Heart left ventricle (tissue), 16 donors: Measurements from ENCODE around the gene CAV1. TPM values are rescaled to one million over a fixed set of nuclear protein-coding genes. Genes with fewer than 3 reads are reported as not detected.
"Not testable (repeated sequence)": the region's sequence is repeated elsewhere in the genome, so short reads cannot be mapped to it uniquely, and the experiment has no call there.

ENCODE experiments used
- ATAC-seq, 4 donors: fragments of 200-7000 bp; cut with Tn5 transposase; one replicate each; pipeline ENCODE4 v1.9.1; 2020 to 2022; ENCODE audit warnings: moderate library complexity in 4 of 4, mild to moderate bottlenecking in 3 of 4, moderate number of reproducible peaks in 1 of 4
- DNase-seq, 5 donors: peaks; one replicate each; pipeline ENCODE4 v3.0.0-alpha.2; 2020
- H3K27ac ChIP-seq, 12 donors: fragments of 200-600 bp; sonication (generic) in 4 of 12; one replicate each; pipeline versions ENCODE4 v1.5.0 to v1.8.0; 2016 to 2022; ENCODE audit warnings: mild to moderate bottlenecking in 2 of 12
- H3K27me3 ChIP-seq, 9 donors: fragments of 200-600 bp; sonication (generic) in 2 of 9; one replicate each; pipeline versions ENCODE4 v1.5.1 to v1.8.0; 2016 to 2022; ENCODE audit warnings: mild to moderate bottlenecking in 3 of 9
- H3K36me3 ChIP-seq, 9 donors: fragments of 200-600 bp; sonication (generic) in 2 of 9; one replicate each; pipeline versions ENCODE4 v1.5.0 to v1.8.0; 2018 to 2022; ENCODE audit warnings: mild to moderate bottlenecking in 2 of 9
- H3K4me1 ChIP-seq, 12 donors: fragments of 200-600 bp; sonication (generic) in 4 of 12; one replicate each; pipeline versions ENCODE4 v1.5.0 to v1.8.0; 2016 to 2022; ENCODE audit warnings: mild to moderate bottlenecking in 3 of 12
- H3K4me3 ChIP-seq, 12 donors: fragments of 200-600 bp; sonication (generic) in 4 of 12; one replicate each; pipeline versions ENCODE4 v1.5.0 to v1.8.0; 2017 to 2022; ENCODE audit warnings: mild to moderate bottlenecking in 9 of 12, moderate library complexity in 4 of 12
- H3K9me3 ChIP-seq, 12 donors: fragments of 200-600 bp; sonication (generic) in 4 of 12; one replicate each; pipeline versions ENCODE4 v1.5.0 to v1.8.0; 2016 to 2022; ENCODE audit warnings: mild to moderate bottlenecking in 1 of 12
- POLR2A ChIP-seq, 2 donors: fragments of 450-650 bp; IDR thresholded peaks; one replicate each; pipeline ENCODE4 v1.6.1; 2017; ENCODE audit warnings: antibody characterized with exemption in 2 of 2, mild to moderate bottlenecking in 2 of 2, moderate library complexity in 2 of 2
- WGBS, 4 donors: extraction: QIAGEN DNeasy Blood & Tissue Kit in 2 of 4; methylation state at CpG; one replicate each; pipeline versions ENCODE4 v1.1.5 to v1.1.7; 2013 to 2018; 5-methylcytosine and 5-hydroxymethylcytosine counted together
- intact Hi-C, 10 donors: fragments of 100-400 bp; cut with DNase I; formaldehyde crosslinking; loops; one replicate each; pipeline versions ENCODE4 v1.11.1 to v1.14.2; 2022
- polyA plus RNA-seq, 2 donors: library from polyadenylated mRNA; stranded (reverse); fragments of 200-250 nt; gene quantifications; one replicate each; pipeline ENCODE4 v1.2.3, GENCODE V29; 2013
- total RNA-seq, 9 donors: library from RNA; depleted of rRNA in 2 of 9; stranded (reverse); fragments of >200 nt in 2 of 9; fragmentation: NEBNext Ultra II Directional in 3 of 9; extraction: Animal tissue kit (Norgen Biotek cat#: 25700) in 3 of 9; gene quantifications; one replicate each; pipeline versions ENCODE4 v1.1.0 to v1.2.4, GENCODE V29; 2016 to 2023
- TF ChIP-seq, protein P1 (sequence below), 12 donors: fragments of 200-600 bp; sonication (generic) in 4 of 12; IDR thresholded peaks; one replicate each; pipeline versions ENCODE4 v1.5.0 to v1.8.0; 2018 to 2022; ENCODE audit warnings: antibody characterized with exemption in 12 of 12, mild to moderate bottlenecking in 5 of 12
- donor health status: ischemic (EF 13 %, LVEDD 7.1; RV severe dilation, severe dysfunction).
- donor health status: healthy with polysubstance abuse.
- donor health status: DM: no; HTN: yes; CAD: no.
- donor health status: DM: no; HTN: no; CAD: no.
- donor health status: ischemic (EF 25% LVEDD 6.9; RV normal size, moderate dysfunction).
- donor health status: ischemic (EF 25% LVEDD 5.7; RV mildly dilated, moderate dysfunction).
- donor health status: healthy.
- donor health status: DM: yes; HTN: yes; CAD: no.
- donor health status: ischemic (EF 35%, LVEDD 5.7; RV mildly dilated, moderate dysfunction).
- donor health status: nonischemic (EF 11% LVEDD 7.7; RV severe dilation, severe dysfunction).
- donor health status: DM: yes; HTN: yes; CAD: no.
- donor health status: PGD.
- donor health status: ischemic (EF 29% LVEDD 5.4; RV normal size, mild dysfunction).
- donor health status: nonischemic (EF 23%, LVEDD 6.1; RV moderate dilation, normal function).

CAV1 gene
- total and polyA plus RNA-seq, 11 donors, result 125 to 408 (median 281) TPM

DNA sequence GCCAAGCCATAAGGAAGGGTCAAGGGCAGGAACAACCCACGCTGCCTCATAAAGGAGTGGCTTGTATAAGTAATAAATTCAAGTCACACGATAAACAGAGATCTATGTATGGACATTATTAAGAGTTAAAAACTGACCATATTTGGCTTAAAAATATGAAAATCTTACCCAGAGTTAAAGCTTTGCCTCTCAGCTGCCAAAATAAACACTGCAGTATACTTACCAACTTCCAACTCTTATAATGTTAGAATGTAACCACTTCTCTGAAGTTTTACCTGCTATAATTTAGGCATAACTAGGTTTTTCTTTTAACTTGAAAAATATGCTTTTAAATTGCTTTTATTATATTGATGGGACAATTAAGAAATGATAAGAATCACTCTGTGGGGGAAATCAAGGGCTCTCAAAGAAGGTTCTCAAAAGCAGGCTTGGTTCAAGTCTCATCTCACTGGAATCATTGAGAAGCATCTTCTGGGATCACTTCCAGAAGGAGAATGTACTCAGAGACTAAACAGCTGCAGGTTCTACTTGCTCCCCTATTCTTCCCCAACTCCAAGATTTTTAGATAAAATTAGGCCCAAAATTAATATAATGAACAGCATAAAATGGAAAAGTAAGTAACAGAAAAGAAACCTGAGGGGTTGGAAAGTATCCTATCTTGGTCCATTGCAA is 41.4 kb upstream of the CAV1 start:
- H3K4me3 ChIP-seq, result no peak overlapping the region
- H3K9me3 ChIP-seq, result no peaks in the 10 kb centered on the region
- DNase-seq (no peak), ATAC-seq (no peak)
- no peaks in the 10 kb centered on the region for H3K36me3 ChIP-seq
- no peaks in the 10 kb centered on the region for H3K27me3 ChIP-seq
- intact Hi-C loops, result no loop called here
- no peak overlapping the region for H3K27ac ChIP-seq
- TF ChIP-seq, protein P1, sequence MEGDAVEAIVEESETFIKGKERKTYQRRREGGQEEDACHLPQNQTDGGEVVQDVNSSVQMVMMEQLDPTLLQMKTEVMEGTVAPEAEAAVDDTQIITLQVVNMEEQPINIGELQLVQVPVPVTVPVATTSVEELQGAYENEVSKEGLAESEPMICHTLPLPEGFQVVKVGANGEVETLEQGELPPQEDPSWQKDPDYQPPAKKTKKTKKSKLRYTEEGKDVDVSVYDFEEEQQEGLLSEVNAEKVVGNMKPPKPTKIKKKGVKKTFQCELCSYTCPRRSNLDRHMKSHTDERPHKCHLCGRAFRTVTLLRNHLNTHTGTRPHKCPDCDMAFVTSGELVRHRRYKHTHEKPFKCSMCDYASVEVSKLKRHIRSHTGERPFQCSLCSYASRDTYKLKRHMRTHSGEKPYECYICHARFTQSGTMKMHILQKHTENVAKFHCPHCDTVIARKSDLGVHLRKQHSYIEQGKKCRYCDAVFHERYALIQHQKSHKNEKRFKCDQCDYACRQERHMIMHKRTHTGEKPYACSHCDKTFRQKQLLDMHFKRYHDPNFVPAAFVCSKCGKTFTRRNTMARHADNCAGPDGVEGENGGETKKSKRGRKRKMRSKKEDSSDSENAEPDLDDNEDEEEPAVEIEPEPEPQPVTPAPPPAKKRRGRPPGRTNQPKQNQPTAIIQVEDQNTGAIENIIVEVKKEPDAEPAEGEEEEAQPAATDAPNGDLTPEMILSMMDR (IDR thresholded peaks at IDR 0.05), result no peak
- no peak for TF ChIP-seq POLR2A (IDR thresholded peaks at IDR 0.05)
- peaks cover 0 to 3% (median 0%) of the 10 kb centered on the region in 12 donors for H3K4me1 ChIP-seq
- 83 to 90% (median 87%) methylated on average over 2 of the region's 2 CpGs for WGBS, 4 donors

GRCh38 chr7:116484389-116484788 is 40.4 kb upstream of the CAV1 start:
- intact Hi-C loops, result not testable (repeated sequence)

GRCh38 chr7:116487907-116488521 is 36.8 kb upstream of the CAV1 start:
- no peak overlapping the region for H3K27ac ChIP-seq
- H3K27me3 ChIP-seq, result no peaks in the 10 kb centered on the region
- H3K4me3 ChIP-seq, result no peak overlapping the region
- no peaks in the 10 kb centered on the region for H3K9me3 ChIP-seq
- ATAC-seq, result no peak
- peaks cover 0 to 35% (median 16%) of the 10 kb centered on the region in 12 donors for H3K4me1 ChIP-seq
- intact Hi-C loops, result no loop called here
- 80 to 87% (median 82%) methylated on average over 5 of the region's 5 CpGs for WGBS, 4 donors
- H3K36me3 ChIP-seq, result no peaks in the 10 kb centered on the region
- no peak for DNase-seq
- no peak for TF ChIP-seq POLR2A (IDR thresholded peaks at IDR 0.05)
- TF ChIP-seq, protein P1 (IDR thresholded peaks at IDR 0.05), result no peak

More at GRCh38 chr7:116484389-116484788, 40.4 kb upstream of the CAV1 start:
- 98 to 99% (median 98%) methylated on average over 4 of the region's 4 CpGs for WGBS, 4 donors
- DNase-seq, H3K4me3 ChIP-seq, H3K27me3 ChIP-seq, H3K4me1 ChIP-seq, H3K27ac ChIP-seq, H3K36me3 ChIP-seq, ATAC-seq, H3K9me3 ChIP-seq: not testable (repeated sequence)

- ATAC-seq (no peak), DNase-seq (no peak)
- 62 to 77% (median 65%) methylated on average over 2 of the region's 2 CpGs for WGBS, 4 donors
- Histone ChIP-seq H3K27me3 (no peaks in the 10 kb centered on the region), H3K36me3 (no peaks in the 10 kb centered on the region), H3K4me3 (no peak overlapping the region), H3K27ac (peak overlapping the region in 6 of 12 donors; percentile 1 to 43 (median 18)), H3K9me3 (no peaks in the 10 kb centered on the region), H3K4me1 (peaks cover 0 to 41% (median 16%) of the 10 kb centered on the region in 12 donors)
- TF ChIP-seq, protein P1 (IDR thresholded peaks at IDR 0.05), result no peak
- TF ChIP-seq POLR2A (IDR thresholded peaks at IDR 0.05), result no peak
- intact Hi-C loops, result loop anchor here in 4 of 10 donors (10.0 kb wide), 1 partner anchor 46 kb away; no protein-coding TSS in a partner anchor
Observed at GRCh38 chr7:116490351-116490750, 34.5 kb upstream of the CAV1 start.
